Neural cell (in vitro differentiated cells): Measurements from ENCODE around the gene FAM171A2. TPM values are rescaled to one million over a fixed set of nuclear protein-coding genes. Genes with fewer than 3 reads are reported as not detected.

Experiments used
- H2AFZ ChIP-seq: fragments of 200-600, 300-800 bp; sonication (generic), shearing (Covaris generic); 2 replicates; pipeline ENCODE4 v1.6.0; 2014; ENCODE audit warnings: low read depth, mild to moderate bottlenecking, antibody characterized with exemption, low read length, moderate library complexity
- H3F3A ChIP-seq: fragments of 200-600 bp; shearing (Covaris generic); 2 replicates; pipeline ENCODE4 v1.6.1; 2016; ENCODE audit warnings: mild to moderate bottlenecking, moderate library complexity, mixed read lengths, antibody characterized with exemption, low read length; ENCODE audit not compliant: insufficient read depth, poor library complexity, severe bottlenecking
- H3K27ac ChIP-seq: fragments of 200-600, 300-800 bp; sonication (generic), shearing (Covaris generic); 2 replicates; pipeline ENCODE4 v1.5.1; 2014; ENCODE audit warnings: mild to moderate bottlenecking, low read length, moderate library complexity
- H3K27me3 ChIP-seq: fragments of 300-800, 200-600 bp; sonication (generic), shearing (Covaris generic); 2 replicates; pipeline ENCODE4 v1.6.0; 2014; ENCODE audit warnings: mild to moderate bottlenecking, low read depth, low read length, moderate library complexity; ENCODE audit not compliant: insufficient read depth
- H3K36me3 ChIP-seq: fragments of 300-800, 200-600 bp; sonication (generic), shearing (Covaris generic); 2 replicates; pipeline ENCODE4 v1.5.1; 2014; ENCODE audit warnings: mild to moderate bottlenecking, antibody characterized with exemption, low read length, moderate library complexity; ENCODE audit not compliant: insufficient read depth
- H3K4me2 ChIP-seq: fragments of 300-800, 200-600 bp; sonication (generic), shearing (Covaris generic); 2 replicates; pipeline ENCODE4 v1.6.0; 2014; ENCODE audit warnings: mild to moderate bottlenecking, low read length
- H3K4me3 ChIP-seq: fragments of 300-800, 200-600 bp; sonication (generic), shearing (Covaris generic); 2 replicates; pipeline ENCODE4 v1.5.1; 2014; ENCODE audit warnings: mild to moderate bottlenecking, low read length, moderate library complexity
- H3K79me2 ChIP-seq: fragments of 200-600 bp; shearing (Covaris generic); replicated peaks from 2 replicates; pipeline ENCODE4 v1.6.0; 2014; ENCODE audit warnings: mild to moderate bottlenecking, low read length, moderate library complexity; ENCODE audit not compliant: insufficient read depth
- H3K9ac ChIP-seq: fragments of 300-800, 200-600 bp; sonication (generic), shearing (Covaris generic); 2 replicates; pipeline ENCODE4 v1.6.1; 2016; ENCODE audit warnings: mild to moderate bottlenecking, low read length, mixed read lengths
- H3K9me2 ChIP-seq: fragments of 200-600 bp; shearing (Covaris generic); 2 replicates; pipeline ENCODE4 v1.6.1; 2016; ENCODE audit warnings: mild to moderate bottlenecking, low read length, mixed read lengths; ENCODE audit not compliant: insufficient read depth
- H3K9me3 ChIP-seq: fragments of 200-600, 300-800 bp; sonication (generic), shearing (Covaris generic); 2 replicates; pipeline ENCODE4 v1.6.1; 2016; ENCODE audit warnings: mild to moderate bottlenecking, mixed run types, low read length, moderate library complexity, mixed read lengths
- H4K20me1 ChIP-seq: fragments of 200-600 bp; shearing (Covaris generic); 2 replicates; pipeline ENCODE4 v1.6.1; 2016; ENCODE audit warnings: mild to moderate bottlenecking, mixed run types; ENCODE audit not compliant: insufficient read depth
- EP300 ChIP-seq: fragments of 450-650 bp; conservative IDR thresholded peaks from 2 replicates; pipeline ENCODE4 v1.6.1; 2014; ENCODE audit warnings: antibody characterized with exemption, mild to moderate bottlenecking, moderate library complexity; ENCODE audit not compliant: poor library complexity, severe bottlenecking
- EZH2 ChIP-seq: fragments of 200-600, 300-800 bp; shearing (Covaris generic), sonication (generic); IDR thresholded peaks from 2 replicates; pipeline ENCODE4 v1.6.1; 2014; ENCODE audit warnings: antibody characterized with exemption, low read length, borderline replicate concordance, mild to moderate bottlenecking; ENCODE audit not compliant: insufficient read depth, poor library complexity, severe bottlenecking
- MXI1 ChIP-seq: fragments of 450-650 bp; conservative IDR thresholded peaks from 2 replicates; pipeline ENCODE4 v1.6.1; 2014; ENCODE audit warnings: antibody characterized with exemption, mild to moderate bottlenecking; ENCODE audit not compliant: poor library complexity, severe bottlenecking
- POLR2AphosphoS5 ChIP-seq: IDR thresholded peaks from 2 replicates; pipeline ENCODE4 v1.6.1; 2012
- RAD21 ChIP-seq: fragments of 450-650 bp; conservative IDR thresholded peaks from 2 replicates; pipeline ENCODE4 v1.6.1; 2014; ENCODE audit warnings: antibody characterized with exemption, mild to moderate bottlenecking, moderate library complexity
- SMC3 ChIP-seq: fragments of 450-650 bp; conservative IDR thresholded peaks from 2 replicates; pipeline ENCODE4 v1.6.1; 2014; ENCODE audit warnings: antibody characterized with exemption, mild to moderate bottlenecking, moderate library complexity; ENCODE audit not compliant: poor library complexity
- TAF1 ChIP-seq: IDR thresholded peaks from 2 replicates; pipeline ENCODE4 v1.6.1; 2012; ENCODE audit warnings: low read depth
- polyA plus RNA-seq: library from polyadenylated mRNA; depleted of rRNA; stranded (reverse); fragments of >200 nt; gene quantifications from 2 replicates; pipeline ENCODE4 v1.2.3, GENCODE V29; 2014
- TF ChIP-seq, protein P1 (sequence below): fragments of 450-650 bp; IDR thresholded peaks from 2 replicates; pipeline ENCODE4 v1.5.1; 2014; ENCODE audit warnings: antibody characterized with exemption, mild to moderate bottlenecking, moderate library complexity; ENCODE audit not compliant: poor library complexity, severe bottlenecking
- TF ChIP-seq, protein P2 (sequence below): IDR thresholded peaks from 2 replicates; pipeline ENCODE4 v1.6.1; 2012; ENCODE audit warnings: borderline replicate concordance

The FAM171A2 gene
- polyA plus RNA-seq, 1 donor from 2014 or later = 73.6 TPM

DNA sequence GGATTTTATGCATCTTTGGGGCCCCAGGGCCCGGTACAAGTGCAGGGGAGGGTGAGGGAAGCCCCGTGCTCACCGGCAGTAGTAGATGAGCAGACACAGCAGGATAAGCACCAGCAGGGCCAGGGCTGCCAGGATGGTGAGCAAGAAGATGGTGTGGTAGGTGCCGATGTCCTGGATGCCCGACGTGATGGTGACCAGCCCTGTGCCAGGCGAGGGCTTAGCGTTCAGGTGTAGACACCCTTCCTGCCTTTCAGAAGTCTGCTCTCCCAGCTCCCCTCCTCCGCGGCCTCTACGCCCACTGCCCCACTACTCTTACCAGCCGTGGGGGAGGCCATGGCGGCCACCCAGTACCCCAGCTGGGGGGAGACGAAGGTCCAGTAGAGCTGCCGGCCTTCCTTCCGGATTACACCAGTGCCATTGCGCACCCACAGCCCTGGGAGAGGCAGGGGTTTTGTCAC is 8.0 kb downstream of the FAM171A2 start:
- no peak overlapping the region for H3K4me3 ChIP-seq
- TF ChIP-seq EZH2 (no peak), POLR2AphosphoS5 (no peak), MXI1 (no peak), SMC3 (no peak), RAD21 (no peak), EP300 (no peak), TAF1 (no peak)
- TF ChIP-seq, protein P1, sequence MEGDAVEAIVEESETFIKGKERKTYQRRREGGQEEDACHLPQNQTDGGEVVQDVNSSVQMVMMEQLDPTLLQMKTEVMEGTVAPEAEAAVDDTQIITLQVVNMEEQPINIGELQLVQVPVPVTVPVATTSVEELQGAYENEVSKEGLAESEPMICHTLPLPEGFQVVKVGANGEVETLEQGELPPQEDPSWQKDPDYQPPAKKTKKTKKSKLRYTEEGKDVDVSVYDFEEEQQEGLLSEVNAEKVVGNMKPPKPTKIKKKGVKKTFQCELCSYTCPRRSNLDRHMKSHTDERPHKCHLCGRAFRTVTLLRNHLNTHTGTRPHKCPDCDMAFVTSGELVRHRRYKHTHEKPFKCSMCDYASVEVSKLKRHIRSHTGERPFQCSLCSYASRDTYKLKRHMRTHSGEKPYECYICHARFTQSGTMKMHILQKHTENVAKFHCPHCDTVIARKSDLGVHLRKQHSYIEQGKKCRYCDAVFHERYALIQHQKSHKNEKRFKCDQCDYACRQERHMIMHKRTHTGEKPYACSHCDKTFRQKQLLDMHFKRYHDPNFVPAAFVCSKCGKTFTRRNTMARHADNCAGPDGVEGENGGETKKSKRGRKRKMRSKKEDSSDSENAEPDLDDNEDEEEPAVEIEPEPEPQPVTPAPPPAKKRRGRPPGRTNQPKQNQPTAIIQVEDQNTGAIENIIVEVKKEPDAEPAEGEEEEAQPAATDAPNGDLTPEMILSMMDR = no peak
- TF ChIP-seq, protein P2, sequence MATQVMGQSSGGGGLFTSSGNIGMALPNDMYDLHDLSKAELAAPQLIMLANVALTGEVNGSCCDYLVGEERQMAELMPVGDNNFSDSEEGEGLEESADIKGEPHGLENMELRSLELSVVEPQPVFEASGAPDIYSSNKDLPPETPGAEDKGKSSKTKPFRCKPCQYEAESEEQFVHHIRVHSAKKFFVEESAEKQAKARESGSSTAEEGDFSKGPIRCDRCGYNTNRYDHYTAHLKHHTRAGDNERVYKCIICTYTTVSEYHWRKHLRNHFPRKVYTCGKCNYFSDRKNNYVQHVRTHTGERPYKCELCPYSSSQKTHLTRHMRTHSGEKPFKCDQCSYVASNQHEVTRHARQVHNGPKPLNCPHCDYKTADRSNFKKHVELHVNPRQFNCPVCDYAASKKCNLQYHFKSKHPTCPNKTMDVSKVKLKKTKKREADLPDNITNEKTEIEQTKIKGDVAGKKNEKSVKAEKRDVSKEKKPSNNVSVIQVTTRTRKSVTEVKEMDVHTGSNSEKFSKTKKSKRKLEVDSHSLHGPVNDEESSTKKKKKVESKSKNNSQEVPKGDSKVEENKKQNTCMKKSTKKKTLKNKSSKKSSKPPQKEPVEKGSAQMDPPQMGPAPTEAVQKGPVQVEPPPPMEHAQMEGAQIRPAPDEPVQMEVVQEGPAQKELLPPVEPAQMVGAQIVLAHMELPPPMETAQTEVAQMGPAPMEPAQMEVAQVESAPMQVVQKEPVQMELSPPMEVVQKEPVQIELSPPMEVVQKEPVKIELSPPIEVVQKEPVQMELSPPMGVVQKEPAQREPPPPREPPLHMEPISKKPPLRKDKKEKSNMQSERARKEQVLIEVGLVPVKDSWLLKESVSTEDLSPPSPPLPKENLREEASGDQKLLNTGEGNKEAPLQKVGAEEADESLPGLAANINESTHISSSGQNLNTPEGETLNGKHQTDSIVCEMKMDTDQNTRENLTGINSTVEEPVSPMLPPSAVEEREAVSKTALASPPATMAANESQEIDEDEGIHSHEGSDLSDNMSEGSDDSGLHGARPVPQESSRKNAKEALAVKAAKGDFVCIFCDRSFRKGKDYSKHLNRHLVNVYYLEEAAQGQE = no peak
- no peaks in the 10 kb centered on the region for H3F3A ChIP-seq
- H3K9me2 ChIP-seq = no peaks in the 10 kb centered on the region
- no peak overlapping the region for H2AFZ ChIP-seq
- H4K20me1 ChIP-seq = peaks cover 37% of the 10 kb centered on the region
- no peak overlapping the region for H3K4me2 ChIP-seq
- peaks cover 26% of the 10 kb centered on the region for H3K79me2 ChIP-seq
- H3K27me3 ChIP-seq = no peaks in the 10 kb centered on the region
- no peak overlapping the region for H3K27ac ChIP-seq
- no peak overlapping the region for H3K9ac ChIP-seq
- H3K9me3 ChIP-seq = no peaks in the 10 kb centered on the region
- H3K36me3 ChIP-seq = no peaks in the 10 kb centered on the region

DNA sequence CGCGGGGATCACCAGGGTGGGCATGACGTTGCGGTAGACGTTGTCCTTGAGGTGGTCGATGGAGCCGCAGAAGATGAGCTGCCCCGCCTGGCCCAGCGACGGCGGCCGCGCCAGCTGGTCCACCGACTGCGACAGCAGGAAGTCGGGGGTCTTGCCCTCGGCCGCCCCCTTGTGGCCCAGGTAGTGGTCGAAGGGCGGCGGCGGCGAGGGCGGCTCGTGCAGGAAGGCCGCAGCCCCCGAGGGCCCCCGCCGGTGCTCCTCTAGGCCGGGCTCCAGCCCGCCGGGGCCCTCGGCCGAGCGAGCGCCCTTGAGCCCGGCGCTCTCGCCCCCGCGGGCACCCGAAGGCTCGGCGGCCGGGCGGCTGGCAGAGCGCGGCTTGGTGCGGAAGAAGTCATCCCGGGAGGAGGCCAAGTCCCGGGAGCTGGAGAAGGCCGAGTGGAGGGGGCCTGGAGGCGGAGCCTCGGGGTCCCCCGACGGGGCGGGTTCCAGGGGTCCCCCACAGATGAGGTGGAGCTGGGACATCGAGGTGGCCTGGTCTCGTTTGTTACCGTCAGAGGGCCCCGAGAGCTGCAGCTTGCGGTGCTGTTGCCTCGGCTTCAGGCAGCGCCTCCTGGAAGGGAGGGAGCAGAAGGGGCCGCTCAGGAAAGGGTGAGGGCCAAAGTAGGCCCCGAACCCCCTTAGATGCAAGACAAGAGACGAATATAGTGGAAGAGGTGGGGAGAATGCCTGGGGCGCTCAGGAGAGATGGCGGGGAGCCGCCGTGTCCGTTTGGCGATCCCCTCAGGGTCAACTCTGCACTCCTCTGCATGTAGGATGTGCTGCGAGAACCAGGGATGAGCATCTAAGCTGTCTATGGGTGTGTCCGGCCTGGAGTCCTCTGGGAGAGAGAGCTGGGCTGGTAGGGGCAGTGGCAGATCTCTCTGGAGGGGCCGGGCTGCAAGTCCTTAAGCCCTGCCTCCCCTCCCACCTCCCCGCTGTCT is 8.8 kb downstream of the FAM171A2 start:
- Histone ChIP-seq H4K20me1 (peaks cover 29% of the 10 kb centered on the region), H3K27ac (no peak overlapping the region), H3F3A (no peaks in the 10 kb centered on the region), H2AFZ (no peak overlapping the region), H3K36me3 (no peaks in the 10 kb centered on the region), H3K9me3 (no peaks in the 10 kb centered on the region), H3K4me3 (no peak overlapping the region), H3K4me2 (no peak overlapping the region), H3K79me2 (peaks cover 18% of the 10 kb centered on the region), H3K27me3 (no peaks in the 10 kb centered on the region), H3K9me2 (no peaks in the 10 kb centered on the region), H3K9ac (no peak overlapping the region)
- TF ChIP-seq, protein P2 = no peak
- TF ChIP-seq, protein P1 = peak; percentile 42
